M059J (cell line): Measurements from ENCODE around the gene AIMP1. TPM values are rescaled to one million over a fixed set of nuclear protein-coding genes. Genes with fewer than 3 reads are reported as not detected.

ENCODE experiments used
- total RNA-seq: library from RNA; depleted of rRNA; stranded (reverse); fragments of >200 nt; shearing (Covaris generic); gene quantifications from 2 replicates; pipeline ENCODE4 v1.2.3, GENCODE V29; 2014; rRNA removed

AIMP1 gene
- total RNA-seq, 1 experiment from 2014 or later = 38.2 TPM

Other genes starting within 250 kb of the AIMP1 start
- gene TBCK, start 341 bp upstream of the AIMP1 start, total RNA-seq = 9.7 and 12.2 TPM in 2 replicates
- not detected in 2 replicates for gene GIMD1, start 52.2 kb downstream of the AIMP1 start, total RNA-seq